Esophagus squamous epithelium (tissue), 5 donors: ENCODE measurements around the gene MATK. TPM values are rescaled to one million over a fixed set of nuclear protein-coding genes. Genes with fewer than 3 reads are reported as not detected.

ENCODE experiments used
- DNase-seq: peaks from one replicate; lab custom pipeline; 2025; lab: John Stamatoyannopoulos, UW
- H3K27ac ChIP-seq, 4 donors: fragments of 200-600 bp; sonication (generic); one replicate each; pipeline ENCODE4 v1.5.1; 2016 to 2019; ENCODE audit warnings: mild to moderate bottlenecking in 1 of 4
- H3K27me3 ChIP-seq, 4 donors: fragments of 200-600 bp; sonication (generic); 1 replicate in 3 of 4; 2 replicates in 1 of 4; pipeline versions ENCODE4 v1.5.1 to v1.6.0; 2017 to 2021; ENCODE audit warnings: antibody characterized with exemption in 1 of 4
- H3K36me3 ChIP-seq, 3 donors: fragments of 200-600 bp; sonication (generic); one replicate each; pipeline ENCODE4 v1.5.1; 2016 to 2019
- H3K4me1 ChIP-seq, 3 donors: fragments of 200-600 bp; sonication (generic); one replicate each; pipeline ENCODE4 v1.5.1; 2017 to 2019
- H3K4me3 ChIP-seq, 4 donors: fragments of 200-600 bp; sonication (generic); 1 replicate in 3 of 4; 2 replicates in 1 of 4; pipeline ENCODE4 v1.5.1; 2016 to 2019; ENCODE audit warnings: mild to moderate bottlenecking in 2 of 4, moderate library complexity in 1 of 4
- H3K9me3 ChIP-seq, 3 donors: fragments of 200-600 bp; sonication (generic); one replicate each; pipeline ENCODE4 v1.5.1; 2016 to 2019
- POLR2A ChIP-seq, 4 donors: fragments of 450-650 bp; IDR thresholded peaks; one replicate each; pipeline ENCODE4 v1.6.1; 2017; ENCODE audit warnings: antibody characterized with exemption in 4 of 4, mild to moderate bottlenecking in 4 of 4, moderate library complexity in 3 of 4
- WGBS, 2 donors: methylation state at CpG; one replicate each; pipeline ENCODE4 v1.1.5; 2018; 5-methylcytosine and 5-hydroxymethylcytosine counted together
- intact Hi-C: fragments of 100-400 bp; cut with DNase I; formaldehyde crosslinking; loops from one replicate; pipeline ENCODE4 v1.15.0; 2022
- total RNA-seq, 4 donors: library from RNA; depleted of rRNA; stranded (reverse); fragments of >200 nt; gene quantifications; one replicate each; pipeline ENCODE4 v1.1.0, GENCODE V29; 2016
- TF ChIP-seq, protein P1 (sequence below), 6 experiments: fragments of 450-650 bp in 4 of 6; fragments of 200-600 bp in 2 of 6; sonication (generic) in 2 of 6; IDR thresholded peaks; one replicate each; pipeline ENCODE4 v1.5.1; 2016 to 2019; ENCODE audit warnings: antibody characterized with exemption in 6 of 6, mild to moderate bottlenecking in 4 of 6, moderate library complexity in 4 of 6
- donor health status: DM: yes; HTN: yes; CAD: no.

Gene MATK
- total RNA-seq, 4 donors from 2014 or later, result 1.1 to 4.4 (median 2.1) TPM; not detected in 1

DNA sequence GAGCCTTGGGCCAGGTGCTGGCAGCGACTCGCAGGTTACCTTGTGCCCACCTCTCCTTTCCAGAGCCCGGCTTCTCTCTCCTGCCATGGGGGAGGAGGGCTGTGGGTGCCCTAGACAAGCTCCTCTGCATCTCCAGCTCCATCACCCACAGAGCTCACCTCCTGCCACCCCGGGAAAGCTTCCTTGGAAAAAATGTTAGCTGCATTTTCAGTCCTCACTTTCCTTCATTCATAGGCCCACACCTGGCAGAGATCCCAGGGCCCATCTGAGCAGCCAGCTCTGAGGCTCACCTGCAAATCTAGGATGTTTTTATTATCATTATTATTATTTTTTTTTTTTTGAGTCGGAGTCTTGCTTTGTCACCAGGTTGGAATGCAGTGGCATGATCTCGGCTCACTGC, 45.8 kb upstream of the MATK start:
- WGBS, 2 donors, result 44 to 82% methylated on average over 3 to 6 of the region's 6 CpGs
- no peak for TF ChIP-seq POLR2A (IDR thresholded peaks at IDR 0.05)
- TF ChIP-seq, protein P1, sequence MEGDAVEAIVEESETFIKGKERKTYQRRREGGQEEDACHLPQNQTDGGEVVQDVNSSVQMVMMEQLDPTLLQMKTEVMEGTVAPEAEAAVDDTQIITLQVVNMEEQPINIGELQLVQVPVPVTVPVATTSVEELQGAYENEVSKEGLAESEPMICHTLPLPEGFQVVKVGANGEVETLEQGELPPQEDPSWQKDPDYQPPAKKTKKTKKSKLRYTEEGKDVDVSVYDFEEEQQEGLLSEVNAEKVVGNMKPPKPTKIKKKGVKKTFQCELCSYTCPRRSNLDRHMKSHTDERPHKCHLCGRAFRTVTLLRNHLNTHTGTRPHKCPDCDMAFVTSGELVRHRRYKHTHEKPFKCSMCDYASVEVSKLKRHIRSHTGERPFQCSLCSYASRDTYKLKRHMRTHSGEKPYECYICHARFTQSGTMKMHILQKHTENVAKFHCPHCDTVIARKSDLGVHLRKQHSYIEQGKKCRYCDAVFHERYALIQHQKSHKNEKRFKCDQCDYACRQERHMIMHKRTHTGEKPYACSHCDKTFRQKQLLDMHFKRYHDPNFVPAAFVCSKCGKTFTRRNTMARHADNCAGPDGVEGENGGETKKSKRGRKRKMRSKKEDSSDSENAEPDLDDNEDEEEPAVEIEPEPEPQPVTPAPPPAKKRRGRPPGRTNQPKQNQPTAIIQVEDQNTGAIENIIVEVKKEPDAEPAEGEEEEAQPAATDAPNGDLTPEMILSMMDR (IDR thresholded peaks at IDR 0.05), result no peak
- Histone ChIP-seq H3K4me1 (peaks cover 5 to 14% (median 9%) of the 10 kb centered on the region in 3 donors), H3K27me3 (peaks cover 0 to 48% (median 0%) of the 10 kb centered on the region in 4 donors), H3K36me3 (no peaks in the 10 kb centered on the region), H3K9me3 (no peaks in the 10 kb centered on the region), H3K27ac (no peak overlapping the region), H3K4me3 (no peak overlapping the region)
- intact Hi-C loops, result no loop called here
- DNase-seq, result no peak

DNA sequence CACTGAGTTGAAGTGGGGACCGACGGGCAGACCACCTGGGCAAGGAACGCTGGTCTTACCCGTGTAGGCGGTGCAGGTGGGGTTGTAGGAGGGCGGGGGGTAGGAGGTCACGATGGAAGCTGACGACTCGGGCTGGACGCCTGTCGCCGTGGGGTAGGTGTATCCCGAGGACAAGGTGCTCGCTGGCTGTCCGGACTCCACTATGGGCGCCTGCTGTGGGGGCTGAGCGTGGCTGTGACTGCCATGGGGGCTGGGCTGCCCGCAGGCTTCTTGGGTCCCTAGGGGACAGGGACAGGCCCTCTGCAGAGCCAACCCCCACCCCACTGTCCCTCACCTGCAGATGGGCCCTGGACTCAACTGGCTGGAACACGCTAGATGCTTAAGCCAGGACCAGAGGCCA, 45.4 kb upstream of the MATK start:
- H3K27ac ChIP-seq, result no peak overlapping the region
- no peaks in the 10 kb centered on the region for H3K9me3 ChIP-seq
- intact Hi-C loops, result no loop called here
- peaks cover 5 to 14% (median 9%) of the 10 kb centered on the region in 3 donors for H3K4me1 ChIP-seq
- peaks cover 0 to 48% (median 0%) of the 10 kb centered on the region in 4 donors for H3K27me3 ChIP-seq
- no peaks in the 10 kb centered on the region for H3K36me3 ChIP-seq
- no peak for DNase-seq
- no peak for TF ChIP-seq POLR2A (IDR thresholded peaks at IDR 0.05)
- TF ChIP-seq, protein P1 (IDR thresholded peaks at IDR 0.05), result no peak
- 76 to 82% methylated on average over 12 to 15 of the region's 19 CpGs for WGBS, 2 donors
- no peak overlapping the region for H3K4me3 ChIP-seq

DNA sequence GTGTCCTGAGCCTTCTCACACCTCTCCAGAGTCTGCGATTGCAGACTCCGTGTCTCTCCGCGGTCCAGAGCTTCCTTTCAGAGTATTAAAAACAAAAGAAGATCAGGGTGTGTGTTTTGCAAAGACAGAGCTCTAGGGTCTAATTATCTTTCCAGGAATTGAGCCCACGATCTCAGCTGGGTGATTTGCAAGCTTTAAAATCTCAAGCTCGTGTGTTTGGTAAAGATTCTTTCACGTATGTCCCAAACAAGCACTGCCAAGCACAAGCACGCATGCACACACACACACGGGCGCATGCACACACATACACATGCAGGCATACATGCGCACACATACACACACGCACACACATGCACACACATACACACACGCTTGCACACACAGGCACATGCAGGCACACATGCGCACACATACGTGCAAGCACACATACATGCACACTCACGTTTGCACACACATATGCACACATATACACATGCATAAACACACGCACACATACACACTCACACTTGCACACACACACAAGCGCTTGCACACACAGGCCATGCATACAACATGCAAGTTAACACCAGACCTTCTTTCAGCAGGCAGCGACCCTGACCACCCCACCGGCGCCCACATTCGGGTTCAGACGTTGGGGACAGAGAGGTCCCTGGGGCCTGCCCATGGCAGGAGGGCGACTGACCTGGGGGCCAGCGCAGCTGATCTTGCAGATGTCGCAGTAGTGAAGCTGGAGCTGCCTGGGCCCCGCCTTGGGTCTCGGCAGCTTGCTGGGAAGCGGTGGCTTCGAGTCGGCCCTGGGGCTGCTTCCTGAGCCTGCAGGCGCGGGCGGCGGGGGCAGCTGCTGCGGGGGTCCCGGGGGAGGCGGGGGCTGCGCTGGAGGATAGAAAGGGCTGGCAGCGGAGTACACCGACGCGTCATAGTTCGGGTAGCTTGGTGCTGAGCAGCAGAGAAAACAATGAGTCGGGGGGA, 44.7 kb upstream of the MATK start:
- Histone ChIP-seq H3K27ac (no peak overlapping the region), H3K27me3 (peaks cover 0 to 48% (median 0%) of the 10 kb centered on the region in 4 donors), H3K36me3 (no peaks in the 10 kb centered on the region), H3K4me1 (peaks cover 5 to 14% (median 9%) of the 10 kb centered on the region in 3 donors), H3K4me3 (no peak overlapping the region), H3K9me3 (no peaks in the 10 kb centered on the region)
- TF ChIP-seq, protein P1 (IDR thresholded peaks at IDR 0.05), result no peak
- no peak for TF ChIP-seq POLR2A (IDR thresholded peaks at IDR 0.05)
- no peak for DNase-seq
- intact Hi-C loops, result no loop called here
- WGBS, 2 donors, result 67 to 71% methylated on average over 23 to 28 of the region's 45 CpGs

DNA sequence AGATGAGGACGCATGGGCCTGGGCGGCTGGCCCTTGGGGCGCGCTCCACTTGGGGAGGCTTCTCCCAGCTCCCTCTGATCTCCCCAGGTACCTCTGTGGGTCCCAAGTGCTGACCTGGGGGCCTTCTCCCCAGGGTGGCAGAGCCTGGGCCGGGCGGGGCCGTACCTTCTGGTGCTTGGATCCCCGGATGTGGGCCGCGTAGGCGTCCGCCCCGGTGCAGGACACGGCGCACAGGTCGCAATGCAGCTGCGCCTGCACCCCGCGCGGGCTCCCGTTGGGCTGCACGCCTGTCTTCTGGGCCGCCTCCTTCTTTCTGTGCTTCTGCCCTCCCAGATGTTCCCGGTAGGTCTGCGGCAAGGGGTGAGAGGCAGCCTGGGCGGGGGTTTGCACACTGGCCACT, 41.1 kb upstream of the MATK start:
- Histone ChIP-seq H3K27ac (no peak overlapping the region), H3K36me3 (no peaks in the 10 kb centered on the region), H3K4me1 (peaks cover 5 to 14% (median 9%) of the 10 kb centered on the region in 3 donors), H3K27me3 (peaks cover 0 to 41% (median 0%) of the 10 kb centered on the region in 4 donors), H3K9me3 (no peaks in the 10 kb centered on the region), H3K4me3 (no peak overlapping the region)
- intact Hi-C loops, result no loop called here
- DNase-seq, result no peak
- TF ChIP-seq POLR2A (IDR thresholded peaks at IDR 0.05), result no peak
- TF ChIP-seq, protein P1 (IDR thresholded peaks at IDR 0.05), result no peak
- 93 to 96% methylated on average over 12 to 13 of the region's 26 CpGs for WGBS, 2 donors

- Histone ChIP-seq H3K27ac (no peak overlapping the region), H3K36me3 (no peaks in the 10 kb centered on the region), H3K27me3 (peaks cover 0 to 35% (median 0%) of the 10 kb centered on the region in 4 donors), H3K4me1 (peaks cover 5 to 14% (median 9%) of the 10 kb centered on the region in 3 donors), H3K9me3 (no peaks in the 10 kb centered on the region), H3K4me3 (no peak overlapping the region)
- TF ChIP-seq, protein P1 (IDR thresholded peaks at IDR 0.05), result no peak
- no peak for TF ChIP-seq POLR2A (IDR thresholded peaks at IDR 0.05)
- intact Hi-C loops, result no loop called here
- WGBS, 2 donors, result 50 to 66% methylated on average over 2 to 10 of the region's 12 CpGs
- no peak for DNase-seq
Measured at GRCh38 chr19:3826163-3826562, 40.0 kb upstream of the MATK start.
